Trophoblast cell (in vitro differentiated cells and primary cell): ENCODE data around the gene APOC4.
"Not testable (repeated sequence)": the region's sequence is repeated elsewhere in the genome, so short reads cannot be mapped to it uniquely, and the experiment has no call there.

Source experiments
- DNase-seq, 2 donors: peaks; one replicate each; pipeline ENCODE4 v3.0.0-alpha.2; 2016
- H2AFZ ChIP-seq: 2 replicates; pipeline ENCODE4 v1.6.1; 2013; ENCODE audit warnings: low read length, moderate library complexity, mild to moderate bottlenecking; ENCODE audit not compliant: insufficient read depth, poor library complexity
- H2AK5ac ChIP-seq: 2 replicates; pipeline ENCODE4 v1.6.1; 2013; ENCODE audit warnings: mild to moderate bottlenecking, low read length
- H2BK120ac ChIP-seq: 2 replicates; pipeline ENCODE4 v1.6.1; 2013; ENCODE audit warnings: low read length, mild to moderate bottlenecking, moderate library complexity; ENCODE audit not compliant: insufficient read depth, poor library complexity
- H2BK12ac ChIP-seq: 2 replicates; pipeline ENCODE4 v1.6.1; 2013; ENCODE audit warnings: mild to moderate bottlenecking, low read length, moderate library complexity
- H2BK5ac ChIP-seq: 2 replicates; pipeline ENCODE4 v1.6.1; 2013; ENCODE audit warnings: low read length, low read depth, moderate library complexity, mild to moderate bottlenecking; ENCODE audit not compliant: poor library complexity
- H3K14ac ChIP-seq: 2 replicates; pipeline ENCODE4 v1.6.1; 2013; ENCODE audit warnings: mild to moderate bottlenecking, low read length
- H3K18ac ChIP-seq: 2 replicates; pipeline ENCODE4 v1.6.1; 2013; ENCODE audit warnings: mild to moderate bottlenecking, low read length
- H3K23ac ChIP-seq: 2 replicates; pipeline ENCODE4 v1.6.1; 2013; ENCODE audit warnings: low read length
- H3K27ac ChIP-seq: 2 replicates; pipeline ENCODE4 v1.5.1; 2013; ENCODE audit warnings: low read depth, mild to moderate bottlenecking, inconsistent platforms, low read length, moderate library complexity
- H3K27me3 ChIP-seq: 2 replicates; pipeline ENCODE4 v1.6.1; 2013; ENCODE audit warnings: inconsistent platforms, mild to moderate bottlenecking, low read length, moderate library complexity; ENCODE audit not compliant: insufficient read depth
- H3K36me3 ChIP-seq, 2 experiments: 1 replicate in 1 of 2; 2 replicates in 1 of 2; pipeline ENCODE4 v1.6.1; 2013; ENCODE audit warnings: low read length in 2 of 2, mild to moderate bottlenecking in 2 of 2, moderate library complexity in 1 of 2; ENCODE audit not compliant: insufficient read depth in 2 of 2, control insufficient read depth in 1 of 2
- H3K4ac ChIP-seq: 2 replicates; pipeline ENCODE4 v1.6.1; 2013; ENCODE audit warnings: low read depth, mild to moderate bottlenecking, low read length, moderate library complexity
- H3K4me1 ChIP-seq, 2 experiments: 1 replicate in 1 of 2; 2 replicates in 1 of 2; pipeline ENCODE4 v1.6.1; 2013; ENCODE audit warnings: low read length in 2 of 2, mild to moderate bottlenecking in 2 of 2, moderate library complexity in 1 of 2; ENCODE audit not compliant: insufficient read depth in 2 of 2, control insufficient read depth in 1 of 2
- H3K4me2 ChIP-seq: 2 replicates; pipeline ENCODE4 v1.6.1; 2013; ENCODE audit warnings: inconsistent platforms, mild to moderate bottlenecking, low read length, moderate library complexity
- H3K4me3 ChIP-seq: 2 replicates; pipeline ENCODE4 v1.5.1; 2013; ENCODE audit warnings: mild to moderate bottlenecking, low read depth, low read length, inconsistent platforms
- H3K79me1 ChIP-seq: one replicate; pipeline ENCODE4 v1.6.1; 2013; ENCODE audit warnings: low read length
- H3K79me2 ChIP-seq: 2 replicates; pipeline ENCODE4 v1.6.1; 2013; ENCODE audit warnings: low read length, mild to moderate bottlenecking; ENCODE audit not compliant: control insufficient read depth, insufficient read depth, poor library complexity
- H3K9ac ChIP-seq: 2 replicates; pipeline ENCODE4 v1.6.1; 2013; ENCODE audit warnings: mild to moderate bottlenecking, low read length
- H3K9me3 ChIP-seq: 2 replicates; pipeline ENCODE4 v1.6.1; 2013; ENCODE audit warnings: low read depth, mild to moderate bottlenecking, control low read depth, inconsistent platforms, low read length; ENCODE audit not compliant: insufficient read depth
- H4K12ac ChIP-seq: 2 replicates; pipeline ENCODE4 v1.6.1; 2013; ENCODE audit warnings: low read depth, mild to moderate bottlenecking, low read length, moderate library complexity
- H4K8ac ChIP-seq: 2 replicates; pipeline ENCODE4 v1.6.1; 2013; ENCODE audit warnings: low read depth, mild to moderate bottlenecking, low read length, moderate library complexity
- H4K91ac ChIP-seq: one replicate; pipeline ENCODE4 v1.6.1; 2013; ENCODE audit warnings: low read depth, mild to moderate bottlenecking, low read length, moderate library complexity
- WGBS: extraction: QIAGEN DNeasy Blood & Tissue Kit; methylation state at CpG from one replicate; pipeline ENCODE4 v1.1.7; 2013; ENCODE audit warnings: missing lambda C conversion rate; ENCODE audit not compliant: insufficient read length, insufficient coverage; ENCODE audit errors: extremely low coverage; 5-methylcytosine and 5-hydroxymethylcytosine counted together

APOC4 gene

DNA sequence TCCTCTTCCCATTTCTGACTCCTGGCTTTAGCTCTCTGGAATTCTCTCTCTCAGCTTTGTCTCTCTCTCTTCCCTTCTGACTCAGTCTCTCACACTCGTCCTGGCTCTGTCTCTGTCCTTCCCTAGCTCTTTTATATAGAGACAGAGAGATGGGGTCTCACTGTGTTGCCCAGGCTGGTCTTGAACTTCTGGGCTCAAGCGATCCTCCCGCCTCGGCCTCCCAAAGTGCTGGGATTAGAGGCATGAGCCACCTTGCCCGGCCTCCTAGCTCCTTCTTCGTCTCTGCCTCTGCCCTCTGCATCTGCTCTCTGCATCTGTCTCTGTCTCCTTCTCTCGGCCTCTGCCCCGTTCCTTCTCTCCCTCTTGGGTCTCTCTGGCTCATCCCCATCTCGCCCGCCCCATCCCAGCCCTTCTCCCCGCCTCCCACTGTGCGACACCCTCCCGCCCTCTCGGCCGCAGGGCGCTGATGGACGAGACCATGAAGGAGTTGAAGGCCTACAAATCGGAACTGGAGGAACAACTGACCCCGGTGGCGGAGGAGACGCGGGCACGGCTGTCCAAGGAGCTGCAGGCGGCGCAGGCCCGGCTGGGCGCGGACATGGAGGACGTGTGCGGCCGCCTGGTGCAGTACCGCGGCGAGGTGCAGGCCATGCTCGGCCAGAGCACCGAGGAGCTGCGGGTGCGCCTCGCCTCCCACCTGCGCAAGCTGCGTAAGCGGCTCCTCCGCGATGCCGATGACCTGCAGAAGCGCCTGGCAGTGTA lies 33.8 kb upstream of the APOC4 start:
- H3K9me3 ChIP-seq, result no peaks in the 10 kb centered on the region
- H3K27me3 ChIP-seq, result no peaks in the 10 kb centered on the region
- no peak overlapping the region for H2AFZ ChIP-seq
- peaks cover 8 to 12% of the 10 kb centered on the region in 2 experiments for H3K4me1 ChIP-seq
- no peak overlapping the region for H2BK120ac ChIP-seq
- no peak overlapping the region for H3K14ac ChIP-seq
- no peak overlapping the region for H4K8ac ChIP-seq
- H3K27ac ChIP-seq, result no peak overlapping the region
- no peak overlapping the region for H3K4me2 ChIP-seq
- H3K79me1 ChIP-seq, result peaks cover 10% of the 10 kb centered on the region
- H2AK5ac ChIP-seq, result no peak overlapping the region
- H3K79me2 ChIP-seq, result peaks cover 4% of the 10 kb centered on the region
- H3K4ac ChIP-seq, result no peak overlapping the region
- no peak overlapping the region for H4K12ac ChIP-seq
- no peak for DNase-seq
- peaks cover 24 to 26% of the 10 kb centered on the region in 2 experiments for H3K36me3 ChIP-seq
- H3K9ac ChIP-seq, result no peak overlapping the region
- no peak overlapping the region for H2BK5ac ChIP-seq
- no CpG with 5 or more reads among the region's 46 CpGs for WGBS
- no peak overlapping the region for H2BK12ac ChIP-seq
- no peak overlapping the region for H3K23ac ChIP-seq
- H4K91ac ChIP-seq, result no peak overlapping the region
- no peak overlapping the region for H3K4me3 ChIP-seq
- no peak overlapping the region for H3K18ac ChIP-seq

DNA sequence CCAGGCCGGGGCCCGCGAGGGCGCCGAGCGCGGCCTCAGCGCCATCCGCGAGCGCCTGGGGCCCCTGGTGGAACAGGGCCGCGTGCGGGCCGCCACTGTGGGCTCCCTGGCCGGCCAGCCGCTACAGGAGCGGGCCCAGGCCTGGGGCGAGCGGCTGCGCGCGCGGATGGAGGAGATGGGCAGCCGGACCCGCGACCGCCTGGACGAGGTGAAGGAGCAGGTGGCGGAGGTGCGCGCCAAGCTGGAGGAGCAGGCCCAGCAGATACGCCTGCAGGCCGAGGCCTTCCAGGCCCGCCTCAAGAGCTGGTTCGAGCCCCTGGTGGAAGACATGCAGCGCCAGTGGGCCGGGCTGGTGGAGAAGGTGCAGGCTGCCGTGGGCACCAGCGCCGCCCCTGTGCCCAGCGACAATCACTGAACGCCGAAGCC lies 33.2 kb upstream of the APOC4 start:
- no peak overlapping the region for H4K91ac ChIP-seq
- H2AFZ ChIP-seq, result no peak overlapping the region
- H2BK12ac ChIP-seq, result no peak overlapping the region
- H3K4me1 ChIP-seq, result peaks cover 8 to 12% of the 10 kb centered on the region in 2 experiments
- no peaks in the 10 kb centered on the region for H3K9me3 ChIP-seq
- no peak overlapping the region for H4K12ac ChIP-seq
- peaks cover 24 to 26% of the 10 kb centered on the region in 2 experiments for H3K36me3 ChIP-seq
- H2BK5ac ChIP-seq, result no peak overlapping the region
- H3K79me1 ChIP-seq, result peaks cover 10% of the 10 kb centered on the region
- H3K4ac ChIP-seq, result no peak overlapping the region
- peaks cover 4% of the 10 kb centered on the region for H3K79me2 ChIP-seq
- no peak overlapping the region for H3K27ac ChIP-seq
- H3K14ac ChIP-seq, result no peak overlapping the region
- no peaks in the 10 kb centered on the region for H3K27me3 ChIP-seq
- H3K18ac ChIP-seq, result no peak overlapping the region
- no peak overlapping the region for H3K9ac ChIP-seq
- H2AK5ac ChIP-seq, result no peak overlapping the region
- no CpG with 5 or more reads among the region's 44 CpGs for WGBS
- no peak overlapping the region for H3K4me2 ChIP-seq
- no peak overlapping the region for H2BK120ac ChIP-seq
- no peak overlapping the region for H3K23ac ChIP-seq
- no peak for DNase-seq
- H3K4me3 ChIP-seq, result no peak overlapping the region
- no peak overlapping the region for H4K8ac ChIP-seq

DNA sequence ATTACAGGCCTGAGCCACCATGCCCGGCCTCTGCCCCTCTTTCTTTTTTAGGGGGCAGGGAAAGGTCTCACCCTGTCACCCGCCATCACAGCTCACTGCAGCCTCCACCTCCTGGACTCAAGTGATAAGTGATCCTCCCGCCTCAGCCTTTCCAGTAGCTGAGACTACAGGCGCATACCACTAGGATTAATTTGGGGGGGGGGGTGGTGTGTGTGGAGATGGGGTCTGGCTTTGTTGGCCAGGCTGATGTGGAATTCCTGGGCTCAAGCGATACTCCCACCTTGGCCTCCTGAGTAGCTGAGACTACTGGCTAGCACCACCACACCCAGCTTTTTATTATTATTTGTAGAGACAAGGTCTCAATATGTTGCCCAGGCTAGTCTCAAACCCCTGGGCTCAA lies 32.3 kb upstream of the APOC4 start:
- peaks cover 4% of the 10 kb centered on the region for H3K79me2 ChIP-seq
- H4K12ac ChIP-seq, result no peak overlapping the region
- no peak overlapping the region for H3K4me3 ChIP-seq
- DNase-seq, result no peak
- H3K27me3 ChIP-seq, result no peaks in the 10 kb centered on the region
- no peak overlapping the region for H2BK12ac ChIP-seq
- H2AK5ac ChIP-seq, result no peak overlapping the region
- H3K23ac ChIP-seq, result no peak overlapping the region
- no peak overlapping the region for H4K8ac ChIP-seq
- H4K91ac ChIP-seq, result no peak overlapping the region
- no peak overlapping the region for H3K27ac ChIP-seq
- no peak overlapping the region for H3K18ac ChIP-seq
- WGBS, result no CpG with 5 or more reads among the region's 5 CpGs
- H3K79me1 ChIP-seq, result peaks cover 15% of the 10 kb centered on the region
- no peaks in the 10 kb centered on the region for H3K9me3 ChIP-seq
- H2AFZ ChIP-seq, result no peak overlapping the region
- H3K4ac ChIP-seq, result no peak overlapping the region
- H2BK120ac ChIP-seq, result no peak overlapping the region
- no peak overlapping the region for H3K4me2 ChIP-seq
- H3K36me3 ChIP-seq, result peaks cover 24 to 26% of the 10 kb centered on the region in 2 experiments
- no peak overlapping the region for H3K14ac ChIP-seq
- H3K9ac ChIP-seq, result no peak overlapping the region
- H3K4me1 ChIP-seq, result peaks cover 8 to 19% of the 10 kb centered on the region in 2 experiments
- no peak overlapping the region for H2BK5ac ChIP-seq

DNA sequence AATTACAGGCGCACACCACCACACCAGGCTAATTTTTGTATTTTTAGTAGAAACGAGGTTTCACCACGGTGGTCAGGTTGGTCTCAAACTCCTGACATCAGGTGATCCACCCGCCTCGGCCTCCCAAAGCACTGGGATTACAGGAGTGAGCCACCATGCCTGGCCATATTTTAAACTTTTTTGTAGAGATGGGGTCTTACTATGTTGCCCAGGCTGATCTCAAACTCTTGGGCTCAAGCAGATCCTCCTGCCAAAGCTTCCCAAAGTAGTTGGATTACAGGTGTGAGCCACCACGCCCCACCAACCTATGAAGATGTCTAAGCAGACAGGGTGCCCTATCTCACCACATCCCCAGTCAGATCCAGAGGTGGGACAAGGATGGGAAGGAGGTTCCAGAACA lies 30.1 kb upstream of the APOC4 start:
- H2BK120ac ChIP-seq, H4K8ac ChIP-seq, H3K27me3 ChIP-seq, H2BK5ac ChIP-seq, H3K14ac ChIP-seq, H3K4me2 ChIP-seq, H2BK12ac ChIP-seq, H3K18ac ChIP-seq, H3K4ac ChIP-seq, H3K79me2 ChIP-seq, H3K4me3 ChIP-seq, H2AFZ ChIP-seq, H3K9ac ChIP-seq, H2AK5ac ChIP-seq, H4K12ac ChIP-seq, H4K91ac ChIP-seq, H3K79me1 ChIP-seq, H3K27ac ChIP-seq, H3K9me3 ChIP-seq, H3K23ac ChIP-seq, DNase-seq: not testable (repeated sequence)
- Histone ChIP-seq H3K4me1 (peaks cover 8 to 14% of the 10 kb centered on the region in 2 experiments), H3K36me3 (peaks cover 23 to 26% of the 10 kb centered on the region in 2 experiments)
- WGBS, result no CpG with 5 or more reads among the region's 6 CpGs
